Measurements from ENCODE around the gene SRSF3. TPM values are rescaled to one million over a fixed set of nuclear protein-coding genes. Genes with fewer than 3 reads are reported as not detected.
A peak's percentile ranks its signal among the peaks of the same experiment; 100 is the strongest.

Gene SRSF3
- total and polyA plus RNA-seq, 2 donors (not counting 1 experiment from before 2014, with no cell fraction given) = 316 to 642 TPM

- H3K27ac ChIP-seq (ENCODE audit: low read length in 2 of 2) = peak overlapping the region; percentile 87 to 92
- DNase-seq (peak; percentile 48), ATAC-seq (ENCODE audit: low read depth) (no peak)
- 2% methylated on average over 10 of the region's 15 CpGs for WGBS (ENCODE audit: insufficient coverage)
- POLR2A ChIA-PET = interaction anchor here (0.6 to 1.1 kb wide), 3 partner anchors 47 to 1794 kb away, joined by 4 to 6 read pairs (median 5); partner anchors contain the start of gene SRSF3
- H3K79me2 ChIP-seq (ENCODE audit: control insufficient read depth, insufficient read depth, low read length) = peaks cover 70% of the 10 kb centered on the region
- intact Hi-C loops (cut with micrococcal nuclease) = loop anchor here (2.0 to 5.0 kb wide), 2 partner anchors 132 to 211 kb away; partner anchors contain the start of gene CDKN1A
- peaks cover 63% of the 10 kb centered on the region for H3K4me1 Mint-ChIP-seq
- H3K27me3 ChIP-seq (replicated peaks in 1 of 4; ENCODE audit: control extremely low read depth in 1 of 4, control insufficient read depth in 3 of 4, insufficient read depth in 4 of 4, low read length in 3 of 4) = no peaks in the 10 kb centered on the region
- peak overlapping the region; percentile 91 for H3K27ac Mint-ChIP-seq
- H3K4me3 Mint-ChIP-seq = peak overlapping the region; percentile 94
- peak overlapping the region; percentile 70 to 96 (median 88) for H3K4me3 ChIP-seq (ENCODE audit: control extremely low read depth in 1 of 5, extremely low read depth in 1 of 5, insufficient read depth in 1 of 5, low read depth in 2 of 5, low read length in 4 of 5)
- TF ChIP-seq EZH2 (IDR thresholded peaks at IDR 0.05; ENCODE audit: borderline replicate concordance, insufficient read depth, low read depth, low read length, poor library complexity, severe bottlenecking) (no peak), CTCF (IDR thresholded peaks at IDR 0.05) (no peak)
- H2AFZ ChIP-seq (ENCODE audit: insufficient read depth, low read depth, low read length, poor library complexity, severe bottlenecking) = peak overlapping the region; percentile 85
- peaks cover 52 to 60% of the 10 kb centered on the region in 2 donors for H3K4me1 ChIP-seq (ENCODE audit: control insufficient read depth in 2 of 2, insufficient read depth in 2 of 2, low read length in 2 of 2)
- H3K9me3 Mint-ChIP-seq (ENCODE audit: insufficient read depth) = no peaks in the 10 kb centered on the region
- CTCF ChIA-PET = interaction anchor here (0.6 to 1.1 kb wide), 6 partner anchors 33 to 69 kb away, joined by 3 to 4 read pairs (median 3); no protein-coding TSS in a partner anchor
- peaks cover 0 to 1% of the 10 kb centered on the region in 2 experiments for H3K36me3 ChIP-seq (replicated peaks in 1 of 2; ENCODE audit: control extremely low read depth in 1 of 2, control insufficient read depth in 1 of 2, extremely low read depth in 1 of 2, insufficient read depth in 2 of 2, low read length in 1 of 2)
- H3K27me3 Mint-ChIP-seq = no peaks in the 10 kb centered on the region
- no peaks in the 10 kb centered on the region for H4K20me1 ChIP-seq (ENCODE audit: control insufficient read depth, insufficient read depth, low read length, poor library complexity, severe bottlenecking)
- peak overlapping the region; percentile 89 for H3K9ac ChIP-seq (ENCODE audit: low read length)
- peak overlapping the region; percentile 87 for H3K4me2 ChIP-seq (replicated peaks; ENCODE audit: low read depth, low read length, poor library complexity, severe bottlenecking)
- H3K9me3 ChIP-seq (ENCODE audit: control extremely low read depth in 1 of 3, control insufficient read depth in 2 of 3, insufficient read depth in 1 of 3, low read length in 2 of 3) = no peaks in the 10 kb centered on the region
Measured at GRCh38 chr6:36546308-36546919, 47.7 kb upstream of the SRSF3 start.

Measured in B cell (primary cell).